Stomach (tissue), 9 donors: Measurements from ENCODE around the gene FIBP. TPM values are rescaled to one million over a fixed set of nuclear protein-coding genes. Genes with fewer than 3 reads are reported as not detected.

Source experiments
- DNase-seq, 2 donors: peaks; one replicate each; pipeline versions ENCODE4 v3.0.0 to v3.0.0-alpha.2; 2013 to 2019
- H3K27ac ChIP-seq, 5 donors: fragments of 200-600 bp in 4 of 5; sonication (generic) in 4 of 5; one replicate each; pipeline ENCODE4 v1.5.1; 2013 to 2019; ENCODE audit warnings: mild to moderate bottlenecking in 1 of 5, moderate library complexity in 1 of 5
- H3K27me3 ChIP-seq, 3 donors: fragments of 200-600 bp; sonication (generic); one replicate each; pipeline ENCODE4 v1.5.1; 2017 to 2019; ENCODE audit warnings: mixed run types in 1 of 3
- H3K36me3 ChIP-seq, 4 donors: fragments of 200-600 bp; sonication (generic); 1 replicate in 3 of 4; 2 replicates in 1 of 4; pipeline ENCODE4 v1.5.1; 2016 to 2019
- H3K4me1 ChIP-seq, 4 donors: fragments of 200-600 bp; sonication (generic); one replicate each; pipeline ENCODE4 v1.5.1; 2016 to 2019
- H3K4me3 ChIP-seq, 4 donors: fragments of 200-600 bp; sonication (generic) in 3 of 4; one replicate each; pipeline ENCODE4 v1.5.1; 2016 to 2019; ENCODE audit warnings: mild to moderate bottlenecking in 1 of 4
- H3K9me3 ChIP-seq, 4 donors: fragments of 200-600 bp; sonication (generic); one replicate each; pipeline ENCODE4 v1.5.1; 2016 to 2019
- EP300 ChIP-seq: sonication (generic); formaldehyde crosslinking; IDR thresholded peaks from one replicate; pipeline ENCODE4 v1.6.1; 2017; ENCODE audit warnings: antibody characterized with exemption
- POLR2A ChIP-seq, 4 donors: fragments of 450-650 bp; IDR thresholded peaks; one replicate each; pipeline ENCODE4 v1.6.1; 2016; ENCODE audit warnings: antibody characterized with exemption in 4 of 4, control low read depth in 2 of 4, mild to moderate bottlenecking in 1 of 4, moderate library complexity in 1 of 4
- POLR2AphosphoS5 ChIP-seq, 3 donors: sonication (generic); formaldehyde crosslinking; IDR thresholded peaks; one replicate each; pipeline ENCODE4 v1.6.1; 2016; ENCODE audit warnings: antibody characterized with exemption in 3 of 3
- WGBS, 5 donors: extraction: QIAGEN DNeasy Blood & Tissue Kit in 3 of 5; methylation state at CpG; one replicate each; pipeline versions ENCODE4 v1.1.5 to v1.1.7; 2013 to 2018; 5-methylcytosine and 5-hydroxymethylcytosine counted together
- intact Hi-C: fragments of 100-400 bp; cut with DNase I; formaldehyde crosslinking; loops from one replicate; pipeline ENCODE4 v1.15.1; 2023; ENCODE audit warnings: low total_unique reads
- polyA plus RNA-seq, 3 donors: library from polyadenylated mRNA; stranded (reverse); fragments of 200-250 nt; gene quantifications; one replicate each; pipeline ENCODE4 v1.2.3, GENCODE V29; 2013
- total RNA-seq, 5 donors: library from RNA; depleted of rRNA; stranded (reverse); fragments of >200 nt; gene quantifications; one replicate each; pipeline versions ENCODE4 v1.1.0 to v1.2.3, GENCODE V29; 2014 to 2016
- TF ChIP-seq, protein P1 (sequence below), 7 experiments: fragments of 450-650 bp in 4 of 7; fragments of 200-600 bp in 3 of 7; sonication (generic) in 3 of 7; IDR thresholded peaks; one replicate each; pipeline ENCODE4 v1.5.1; 2016 to 2019; ENCODE audit warnings: antibody characterized with exemption in 7 of 7, control low read depth in 2 of 7, mild to moderate bottlenecking in 1 of 7
- donor health status: healthy with polysubstance abuse.
- donor health status: Bipolar disorder and iron deficiency.
- donor health status: healthy.

Gene FIBP
- total and polyA plus RNA-seq, 8 donors: 25.4 to 488 (median 70.2) TPM

GRCh38 chr11:65834202-65834601, 54.1 kb downstream of the FIBP start:
- Histone ChIP-seq H3K4me3 (peak overlapping the region; percentile 62 to 73 (median 64)), H3K9me3 (no peaks in the 10 kb centered on the region), H3K4me1 (peaks cover 16 to 20% (median 19%) of the 10 kb centered on the region in 4 donors), H3K27me3 (no peaks in the 10 kb centered on the region), H3K27ac (peak overlapping the region in 1 of 5 donors; percentile 76), H3K36me3 (no peaks in the 10 kb centered on the region)
- 40 to 71% (median 54%) methylated on average over 6 of the region's 6 CpGs for WGBS, 5 donors
- intact Hi-C loops: no loop called here
- no peak for DNase-seq
- TF ChIP-seq EP300 (no peak), POLR2A (IDR thresholded peaks at IDR 0.05) (no peak), POLR2AphosphoS5 (IDR thresholded peaks at IDR 0.05) (no peak)
- TF ChIP-seq, protein P1, sequence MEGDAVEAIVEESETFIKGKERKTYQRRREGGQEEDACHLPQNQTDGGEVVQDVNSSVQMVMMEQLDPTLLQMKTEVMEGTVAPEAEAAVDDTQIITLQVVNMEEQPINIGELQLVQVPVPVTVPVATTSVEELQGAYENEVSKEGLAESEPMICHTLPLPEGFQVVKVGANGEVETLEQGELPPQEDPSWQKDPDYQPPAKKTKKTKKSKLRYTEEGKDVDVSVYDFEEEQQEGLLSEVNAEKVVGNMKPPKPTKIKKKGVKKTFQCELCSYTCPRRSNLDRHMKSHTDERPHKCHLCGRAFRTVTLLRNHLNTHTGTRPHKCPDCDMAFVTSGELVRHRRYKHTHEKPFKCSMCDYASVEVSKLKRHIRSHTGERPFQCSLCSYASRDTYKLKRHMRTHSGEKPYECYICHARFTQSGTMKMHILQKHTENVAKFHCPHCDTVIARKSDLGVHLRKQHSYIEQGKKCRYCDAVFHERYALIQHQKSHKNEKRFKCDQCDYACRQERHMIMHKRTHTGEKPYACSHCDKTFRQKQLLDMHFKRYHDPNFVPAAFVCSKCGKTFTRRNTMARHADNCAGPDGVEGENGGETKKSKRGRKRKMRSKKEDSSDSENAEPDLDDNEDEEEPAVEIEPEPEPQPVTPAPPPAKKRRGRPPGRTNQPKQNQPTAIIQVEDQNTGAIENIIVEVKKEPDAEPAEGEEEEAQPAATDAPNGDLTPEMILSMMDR (IDR thresholded peaks at IDR 0.05): no peak

Other genes starting within 250 kb of the FIBP start
- 10 to 100 TPM; 27.4 to 68.8 (median 54.0) TPM for gene RELA, start 225.6 kb downstream of the FIBP start, total RNA-seq
- 10 to 100 TPM; 37.9 to 56.8 (median 39.2) TPM for gene RELA, start 225.6 kb downstream of the FIBP start, polyA plus RNA-seq
- 10 to 100 TPM; 13.3 to 99.1 (median 58.7) TPM for gene KAT5, start 176.2 kb downstream of the FIBP start, total RNA-seq
- 10 to 100 TPM; 51.5 to 76.8 (median 53.5) TPM for gene KAT5, start 176.2 kb downstream of the FIBP start, polyA plus RNA-seq
- gene RNASEH2C, start 167.7 kb downstream of the FIBP start, total RNA-seq: 100 to 1,000 TPM in 1 of 5 donors, 10 to 100 TPM in 4; 14.1 to 171 (median 49.0) TPM
- 10 to 100 TPM; 69.2 to 86.4 (median 83.9) TPM for gene RNASEH2C, start 167.7 kb downstream of the FIBP start, polyA plus RNA-seq
- gene AP5B1, start 107.5 kb downstream of the FIBP start, total RNA-seq: 10 to 100 TPM in 4 of 5 donors, 1 to 10 TPM in 1; 7.3 to 44.9 (median 19.6) TPM
- gene AP5B1, start 107.5 kb downstream of the FIBP start, polyA plus RNA-seq: 1 to 10 TPM; 3.6 to 5.1 (median 3.7) TPM
- gene OVOL1, start 101.4 kb downstream of the FIBP start, total RNA-seq: 100 to 1,000 TPM in 1 of 5 donors, 10 to 100 TPM in 1, 1 to 10 TPM in 2, not detected in 1; 1.2 to 120 (median 9.9) TPM
- 1 to 10 TPM in 2 of 3 donors, under 1 TPM in 1; 0.92 to 7.8 (median 1.3) TPM for gene OVOL1, start 101.4 kb downstream of the FIBP start, polyA plus RNA-seq
- 1 to 10 TPM in 2 of 5 donors, under 1 TPM in 1, not detected in 2; 0.29 to 1.4 (median 1.3) TPM for gene SNX32, start 54.5 kb downstream of the FIBP start, total RNA-seq
- gene SNX32, start 54.5 kb downstream of the FIBP start, polyA plus RNA-seq: under 1 TPM; 0.25 to 0.90 (median 0.61) TPM
- gene CFL1, start 30.3 kb downstream of the FIBP start, total RNA-seq: 1,000 to 10,000 TPM in 1 of 5 donors, 100 to 1,000 TPM in 4; 389 to 1,430 (median 677) TPM
- gene CFL1, start 30.3 kb downstream of the FIBP start, polyA plus RNA-seq: 100 to 1,000 TPM; 534 to 874 (median 658) TPM
- gene MUS81, start 28.0 kb downstream of the FIBP start, total RNA-seq: 100 to 1,000 TPM in 2 of 5 donors, 10 to 100 TPM in 3; 26.4 to 162 (median 81.1) TPM
- 10 to 100 TPM; 32.7 to 64.6 (median 32.9) TPM for gene MUS81, start 28.0 kb downstream of the FIBP start, polyA plus RNA-seq
- 10 to 100 TPM; 21.0 to 34.4 (median 23.3) TPM for gene EFEMP2, start 15.7 kb downstream of the FIBP start, total RNA-seq
- gene EFEMP2, start 15.7 kb downstream of the FIBP start, polyA plus RNA-seq: 10 to 100 TPM; 31.8 to 37.9 (median 36.0) TPM
- 1 to 10 TPM in 2 of 5 donors, under 1 TPM in 1, not detected in 2; 0.58 to 2.2 (median 1.1) TPM for gene CTSW, start 8.6 kb downstream of the FIBP start, total RNA-seq
- 1 to 10 TPM in 2 of 3 donors, under 1 TPM in 1; 0.43 to 2.7 (median 1.6) TPM for gene CTSW, start 8.6 kb downstream of the FIBP start, polyA plus RNA-seq
- gene CCDC85B, start 2.2 kb upstream of the FIBP start, total RNA-seq: 10 to 100 TPM in 4 of 5 donors, 1 to 10 TPM in 1; 7.0 to 68.9 (median 20.6) TPM
- 10 to 100 TPM; 25.1 to 50.4 (median 42.5) TPM for gene CCDC85B, start 2.2 kb upstream of the FIBP start, polyA plus RNA-seq
- 10 to 100 TPM in 1 of 5 donors, 1 to 10 TPM in 2, not detected in 2; 1.7 to 43.3 (median 1.9) TPM for gene FOSL1, start 11.9 kb upstream of the FIBP start, total RNA-seq
- gene FOSL1, start 11.9 kb upstream of the FIBP start, polyA plus RNA-seq: 10 to 100 TPM in 2 of 3 donors, 1 to 10 TPM in 1; 7.0 to 14.7 (median 14.1) TPM
- 10 to 100 TPM in 3 of 5 donors, 1 to 10 TPM in 2; 3.1 to 16.8 (median 10.1) TPM for gene C11orf68, start 30.6 kb upstream of the FIBP start, total RNA-seq
- gene C11orf68, start 30.6 kb upstream of the FIBP start, polyA plus RNA-seq: 10 to 100 TPM; 26.9 to 31.3 (median 29.6) TPM
- 100 to 1,000 TPM in 1 of 5 donors, 10 to 100 TPM in 4; 13.3 to 133 (median 49.2) TPM for gene DRAP1, start 31.0 kb upstream of the FIBP start, total RNA-seq
- gene DRAP1, start 31.0 kb upstream of the FIBP start, polyA plus RNA-seq: 10 to 100 TPM; 64.0 to 89.2 (median 77.9) TPM
- gene TSGA10IP, start 57.0 kb upstream of the FIBP start, total RNA-seq: not detected
- not detected for gene TSGA10IP, start 57.0 kb upstream of the FIBP start, polyA plus RNA-seq
- gene SART1, start 73.3 kb upstream of the FIBP start, total RNA-seq: 100 to 1,000 TPM in 2 of 5 donors, 10 to 100 TPM in 3; 26.1 to 278 (median 38.4) TPM
- gene SART1, start 73.3 kb upstream of the FIBP start, polyA plus RNA-seq: 10 to 100 TPM; 76.1 to 93.2 (median 88.9) TPM
- gene EIF1AD, start 113.7 kb upstream of the FIBP start, total RNA-seq: 10 to 100 TPM in 2 of 5 donors, 1 to 10 TPM in 2, not detected in 1; 3.8 to 26.1 (median 12.9) TPM
- 10 to 100 TPM; 10.5 to 13.6 (median 13.1) TPM for gene EIF1AD, start 113.7 kb upstream of the FIBP start, polyA plus RNA-seq
- 10 to 100 TPM; 12.3 to 58.4 (median 27.2) TPM for gene BANF1, start 114.0 kb upstream of the FIBP start, total RNA-seq
- gene BANF1, start 114.0 kb upstream of the FIBP start, polyA plus RNA-seq: 100 to 1,000 TPM; 150 to 207 (median 180) TPM
- 10 to 100 TPM in 1 of 5 donors, not detected in 4; 47.8 TPM for gene CST6, start 123.5 kb upstream of the FIBP start, total RNA-seq
- gene CST6, start 123.5 kb upstream of the FIBP start, polyA plus RNA-seq: 1 to 10 TPM in 1 of 3 donors, under 1 TPM in 1, not detected in 1; 0.50 to 6.6 TPM
- gene CATSPER1, start 138.0 kb upstream of the FIBP start, total RNA-seq: not detected
- 1 to 10 TPM in 1 of 3 donors, under 1 TPM in 2; 0.08 to 1.4 (median 0.68) TPM for gene CATSPER1, start 138.0 kb upstream of the FIBP start, polyA plus RNA-seq
- not detected for gene GAL3ST3, start 160.7 kb upstream of the FIBP start, total RNA-seq
- gene GAL3ST3, start 160.7 kb upstream of the FIBP start, polyA plus RNA-seq: not detected
- gene SF3B2, start 163.9 kb upstream of the FIBP start, total RNA-seq: 100 to 1,000 TPM in 4 of 5 donors, 10 to 100 TPM in 1; 52.7 to 366 (median 164) TPM
- 100 to 1,000 TPM in 1 of 3 donors, 10 to 100 TPM in 2; 71.4 to 110 (median 99.9) TPM for gene SF3B2, start 163.9 kb upstream of the FIBP start, polyA plus RNA-seq
- 100 to 1,000 TPM in 2 of 5 donors, 10 to 100 TPM in 3; 47.0 to 269 (median 57.4) TPM for gene PACS1, start 181.8 kb upstream of the FIBP start, total RNA-seq
- 10 to 100 TPM; 14.7 to 24.3 (median 18.2) TPM for gene PACS1, start 181.8 kb upstream of the FIBP start, polyA plus RNA-seq